H1 (cell line): Measurements from ENCODE around the gene KIF23. TPM values are rescaled to one million over a fixed set of nuclear protein-coding genes. Genes with fewer than 3 reads are reported as not detected.

Experiments used
- CTCF ChIA-PET: fragments of 300-600 bp; sonication (Branson Sonifier 250); formaldehyde crosslinking; loops from one replicate; lab custom pipeline; 2021; ENCODE audit not compliant: partially characterized antibody; lab: Charles Lee
- POLR2A ChIA-PET: fragments of 300-600 bp; sonication (Branson Sonifier 250); formaldehyde crosslinking; loops from one replicate; lab custom pipeline; 2021; ENCODE audit warnings: inconsistent platforms; ENCODE audit not compliant: partially characterized antibody; lab: Charles Lee
- DNase-seq, 2 experiments: peaks; one replicate each; pipeline versions ENCODE4 v3.0.0 to v3.0.0-alpha.2; 2010 to 2022; ENCODE audit warnings: low spot score in 2 of 2, low read depth in 1 of 2, mixed read lengths in 1 of 2
- FAIRE-seq: peaks from 2 replicates; lab custom pipeline; 2011; peaks lifted over from hg19 to GRCh38; lab: Jason Lieb, UNC
- H2AFZ ChIP-seq: 2 replicates; pipeline ENCODE4 v1.8.1; 2012; ENCODE audit warnings: low read length, inconsistent platforms
- H2AK5ac ChIP-seq: 2 replicates; pipeline ENCODE4 v1.6.1; 2013; ENCODE audit warnings: low read depth, low read length
- H2BK120ac ChIP-seq: replicated peaks from 2 replicates; pipeline ENCODE3; 2013; ENCODE audit warnings: low read depth, low read length, inconsistent platforms
- H2BK12ac ChIP-seq: 2 replicates; pipeline ENCODE4 v1.6.1; 2013; ENCODE audit warnings: low read depth, low read length
- H2BK15ac ChIP-seq: 2 replicates; pipeline ENCODE4 v1.6.1; 2013; ENCODE audit warnings: low read length
- H2BK20ac ChIP-seq: 2 replicates; pipeline ENCODE4 v1.6.1; 2013; ENCODE audit warnings: low read length
- H2BK5ac ChIP-seq: 2 replicates; pipeline ENCODE4 v1.6.1; 2013; ENCODE audit warnings: low read depth, low read length
- H3K14ac ChIP-seq: 2 replicates; pipeline ENCODE4 v1.6.1; 2013; ENCODE audit warnings: inconsistent platforms; ENCODE audit not compliant: insufficient read length
- H3K18ac ChIP-seq: 2 replicates; pipeline ENCODE4 v1.6.1; 2013; ENCODE audit warnings: low read length; ENCODE audit errors: extremely low read depth
- H3K23ac ChIP-seq: 2 replicates; pipeline ENCODE4 v1.6.1; 2013; ENCODE audit warnings: inconsistent platforms; ENCODE audit not compliant: insufficient read length
- H3K23me2 ChIP-seq: 2 replicates; pipeline ENCODE4 v1.6.1; 2013; ENCODE audit warnings: low read depth, low read length
- H3K27ac ChIP-seq: 2 replicates; pipeline ENCODE4 v1.6.1; 2011; ENCODE audit warnings: low read depth, low read length, inconsistent platforms
- H3K27me3 ChIP-seq, 4 experiments: replicated peaks in 1 of 4; 1 replicate in 1 of 4; 2 replicates in 3 of 4; pipeline versions ENCODE4 v1.6.1 to v1.8.1; 2011 to 2013; ENCODE audit warnings: low read length in 3 of 4, mild to moderate bottlenecking in 3 of 4, inconsistent platforms in 2 of 4, mixed read lengths in 2 of 4, moderate library complexity in 1 of 4; ENCODE audit not compliant: control insufficient read depth in 3 of 4, insufficient read depth in 3 of 4; ENCODE audit errors: extremely low read depth in 1 of 4
- H3K36me3 ChIP-seq, 4 experiments: 2 replicates each; pipeline versions ENCODE4 v1.6.1 to v1.8.1; 2011 to 2013; ENCODE audit warnings: mild to moderate bottlenecking in 4 of 4, low read length in 3 of 4, moderate library complexity in 2 of 4, control low read depth in 1 of 4, inconsistent platforms in 1 of 4; ENCODE audit not compliant: insufficient read depth in 4 of 4, control insufficient read depth in 2 of 4
- H3K4ac ChIP-seq: replicated peaks from 2 replicates; pipeline ENCODE3; 2013; ENCODE audit warnings: low read length, low read depth, mixed read lengths, inconsistent platforms; ENCODE audit not compliant: insufficient read length
- H3K4me1 ChIP-seq, 4 experiments: replicated peaks in 1 of 4; 1 replicate in 1 of 4; 2 replicates in 3 of 4; pipeline versions ENCODE4 v1.6.1 to v1.8.1; 2011 to 2013; ENCODE audit warnings: low read length in 3 of 4, inconsistent platforms in 2 of 4, mixed read lengths in 1 of 4; ENCODE audit not compliant: insufficient read depth in 4 of 4, control insufficient read depth in 3 of 4
- H3K4me2 ChIP-seq, 2 experiments: 2 replicates each; pipeline versions ENCODE4 v1.6.1 to v1.8.1; 2011 to 2013; ENCODE audit warnings: low read depth in 2 of 2, low read length in 2 of 2, control low read depth in 1 of 2, inconsistent platforms in 1 of 2, mild to moderate bottlenecking in 1 of 2; ENCODE audit not compliant: insufficient read depth in 1 of 2
- H3K4me3 ChIP-seq, 4 experiments: fragments of 200-600, 300-600 bp in 1 of 4; sonication (generic), shearing (Covaris generic), sonication (Bioruptor Twin) in 1 of 4; 2 replicates each; pipeline versions ENCODE4 v1.5.1 to v1.8.1; 2011 to 2016; ENCODE audit warnings: low read length in 4 of 4, low read depth in 3 of 4, control low read depth in 2 of 4, inconsistent platforms in 2 of 4, mild to moderate bottlenecking in 2 of 4, mixed read lengths in 1 of 4, moderate library complexity in 1 of 4; ENCODE audit not compliant: insufficient read depth in 2 of 4; ENCODE audit errors: extremely low read depth in 1 of 4
- H3K56ac ChIP-seq: replicated peaks from 2 replicates; pipeline ENCODE3; 2013; ENCODE audit warnings: low read depth, mild to moderate bottlenecking, mixed read lengths, low read length, inconsistent platforms; ENCODE audit not compliant: insufficient read length
- H3K79me1 ChIP-seq: 2 replicates; pipeline ENCODE4 v1.6.1; 2013; ENCODE audit warnings: low read depth, low read length, control low read depth
- H3K79me2 ChIP-seq, 2 experiments: 2 replicates each; pipeline versions ENCODE4 v1.6.1 to v1.8.1; 2012 to 2013; ENCODE audit warnings: low read length in 2 of 2, mild to moderate bottlenecking in 2 of 2, inconsistent platforms in 1 of 2; ENCODE audit not compliant: insufficient read depth in 2 of 2, control insufficient read depth in 1 of 2
- H3K9ac ChIP-seq, 4 experiments: replicated peaks in 1 of 4; 1 replicate in 1 of 4; 2 replicates in 3 of 4; pipeline versions ENCODE4 v1.6.1 to v1.8.1; 2011 to 2013; ENCODE audit warnings: low read depth in 3 of 4, low read length in 3 of 4, control low read depth in 2 of 4, mild to moderate bottlenecking in 2 of 4, moderate library complexity in 2 of 4, inconsistent platforms in 1 of 4; ENCODE audit errors: extremely low read depth in 1 of 4
- H3K9me3 ChIP-seq, 2 experiments: 2 replicates each; pipeline versions ENCODE4 v1.6.1 to v1.8.1; 2012 to 2013; ENCODE audit warnings: mild to moderate bottlenecking in 2 of 2, moderate library complexity in 2 of 2, control low read depth in 1 of 2, inconsistent platforms in 1 of 2, low read depth in 1 of 2, low read length in 1 of 2, mixed read lengths in 1 of 2; ENCODE audit not compliant: insufficient read depth in 2 of 2
- H4K20me1 ChIP-seq, 2 experiments: replicated peaks in 1 of 2; 2 replicates each; pipeline versions ENCODE3 to v1.8.1; 2011 to 2013; ENCODE audit warnings: inconsistent platforms in 2 of 2, low read length in 2 of 2, mild to moderate bottlenecking in 1 of 2; ENCODE audit not compliant: insufficient read depth in 2 of 2, control insufficient read depth in 1 of 2
- H4K5ac ChIP-seq: 2 replicates; pipeline ENCODE4 v1.6.1; 2013; ENCODE audit warnings: low read length, low read depth, mixed read lengths, inconsistent platforms; ENCODE audit not compliant: insufficient read length
- H4K8ac ChIP-seq: 2 replicates; pipeline ENCODE4 v1.8.0; 2013; ENCODE audit warnings: mild to moderate bottlenecking, moderate library complexity, low read length, inconsistent platforms; ENCODE audit not compliant: insufficient read depth; ENCODE audit errors: extremely low read depth
- H4K91ac ChIP-seq: replicated peaks from 2 replicates; pipeline ENCODE3; 2013; ENCODE audit warnings: low read length, mixed read lengths, inconsistent platforms; ENCODE audit not compliant: insufficient read length
- CBX5 ChIP-seq: fragments of 300-800, 300-1000 bp; sonication (generic); IDR thresholded peaks from 2 replicates; pipeline ENCODE4 v1.7.1; 2016; ENCODE audit warnings: antibody characterized with exemption, low read length, low read depth
- EZH2 ChIP-seq: fragments of 200-600 bp; sonication (generic); IDR thresholded peaks from 2 replicates; pipeline ENCODE4 v1.7.1; 2012; ENCODE audit warnings: low read depth, mild to moderate bottlenecking, moderate library complexity, low read length, inconsistent platforms; ENCODE audit not compliant: severe bottlenecking
- FOSL1 ChIP-seq: IDR thresholded peaks from 2 replicates; pipeline ENCODE4 v1.6.1; 2011; ENCODE audit warnings: mild to moderate bottlenecking, low read depth, low read length, moderate library complexity; ENCODE audit not compliant: insufficient read depth
- JUN ChIP-seq: IDR thresholded peaks from 2 replicates; pipeline ENCODE4 v1.6.1; 2011; ENCODE audit warnings: low read depth, mild to moderate bottlenecking, improper control_type of control experiment, low read length
- JUND ChIP-seq: IDR thresholded peaks from 2 replicates; pipeline ENCODE4 v1.6.1; 2011; ENCODE audit warnings: mild to moderate bottlenecking, improper control_type of control experiment, low read length
- KDM4A ChIP-seq: IDR thresholded peaks from one replicate; pipeline ENCODE4 v1.7.1; 2012; ENCODE audit warnings: low read depth, mild to moderate bottlenecking, moderate library complexity, low read length, inconsistent platforms; ENCODE audit not compliant: severe bottlenecking
- NANOG ChIP-seq: IDR thresholded peaks from 2 replicates; pipeline ENCODE4 v1.6.1; 2011; ENCODE audit warnings: low read length, low read depth, mild to moderate bottlenecking, inconsistent platforms; ENCODE audit not compliant: insufficient read depth, poor library complexity, severe bottlenecking
- PHF8 ChIP-seq: fragments of 200-600 bp; sonication (generic); conservative IDR thresholded peaks from 2 replicates; pipeline ENCODE4 v1.7.1; 2012; ENCODE audit warnings: low read depth, mild to moderate bottlenecking, inconsistent platforms, low read length, moderate library complexity
- SIRT6 ChIP-seq: IDR thresholded peaks from one replicate; pipeline ENCODE4 v1.7.1; 2012; ENCODE audit warnings: low read length, inconsistent platforms
- SIX5 ChIP-seq: IDR thresholded peaks from 2 replicates; pipeline ENCODE4 v1.6.1; 2011; ENCODE audit warnings: mild to moderate bottlenecking, low read depth, low read length
- TEAD4 ChIP-seq: IDR thresholded peaks from 2 replicates; pipeline ENCODE4 v1.6.1; 2012; ENCODE audit warnings: low read depth, low read length, inconsistent platforms, mixed read lengths
- YY1 ChIP-seq: IDR thresholded peaks from 2 replicates; pipeline ENCODE4 v1.6.1; 2011; ENCODE audit warnings: low read depth, mild to moderate bottlenecking, low read length
- WGBS, 2 experiments: shearing (Covaris generic) in 1 of 2; methylation state at CpG; one replicate each; pipeline versions ENCODE4 v1.1.6 to v1.1.7; 2013 to 2015; ENCODE audit warnings: low lambda C conversion rate in 2 of 2, mixed read lengths in 2 of 2, inconsistent platforms in 1 of 2, low coverage in 1 of 2, missing lambda C conversion rate in 1 of 2; ENCODE audit not compliant: insufficient replicate concordance in 2 of 2, insufficient coverage in 1 of 2, insufficient read length in 1 of 2; ENCODE audit errors: extremely low coverage in 1 of 2, missing lambda C conversion rate in 1 of 2; 5-methylcytosine and 5-hydroxymethylcytosine counted together
- polyA plus RNA-seq, 7 experiments: library from polyadenylated mRNA; depleted of rRNA in 3 of 7; stranded (reverse) in 5 of 7; unstranded in 2 of 7; fragments of >200 nt in 5 of 7; fragments of 200-250 nt in 2 of 7; gene quantifications; 1 replicate in 5 of 7; 2 replicates in 1 of 7; 4 replicates in 1 of 7; pipeline versions ENCODE4 v1.2.1 to v1.2.3, GENCODE V29; 2011 to 2013; ENCODE audit warnings: missing spikeins in 2 of 7, mixed read lengths in 2 of 7
- total RNA-seq: library from RNA; stranded (reverse); fragmentation: NEBNext Ultra II Directional; extraction: Animal tissue kit (Norgen Biotek cat#: 25700); gene quantifications from 2 replicates; pipeline ENCODE4 v1.2.1, GENCODE V29; 2021
- TF ChIP-seq, protein P1 (sequence below): IDR thresholded peaks from 2 replicates; pipeline ENCODE4 v1.6.1; 2012; ENCODE audit warnings: inconsistent platforms

The KIF23 gene
- total and polyA plus RNA-seq, 2 of the 8 experiments (the other 6 are each of a cell fraction or from before 2014, with no cell fraction given): 26.2 to 77.4 TPM

DNA sequence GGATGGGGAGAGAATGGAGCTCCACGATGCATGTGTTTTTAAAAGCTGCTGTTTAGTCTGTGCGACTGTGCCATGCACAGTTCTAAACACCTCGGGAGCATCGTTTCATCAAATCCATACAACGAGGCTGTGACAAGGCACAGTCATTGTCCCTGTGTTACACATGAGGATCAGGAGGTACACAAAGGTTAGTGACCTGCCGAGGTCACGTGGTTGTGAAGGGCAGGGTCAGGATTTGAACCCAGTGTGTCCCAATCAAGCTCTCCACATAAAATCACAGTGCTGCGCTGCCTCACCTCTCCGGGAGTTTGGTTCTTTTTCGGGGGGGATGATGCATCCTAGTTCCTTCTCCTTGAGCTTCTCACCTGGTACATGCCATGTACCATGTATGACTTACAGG is 18.7 kb upstream of the KIF23 start:
- no peak for TF ChIP-seq PHF8
- TF ChIP-seq SIRT6: no peak
- no peak for TF ChIP-seq SIX5
- no peak for TF ChIP-seq TEAD4
- TF ChIP-seq FOSL1: no peak
- no peak for TF ChIP-seq EZH2
- TF ChIP-seq JUN: no peak
- TF ChIP-seq, protein P1, sequence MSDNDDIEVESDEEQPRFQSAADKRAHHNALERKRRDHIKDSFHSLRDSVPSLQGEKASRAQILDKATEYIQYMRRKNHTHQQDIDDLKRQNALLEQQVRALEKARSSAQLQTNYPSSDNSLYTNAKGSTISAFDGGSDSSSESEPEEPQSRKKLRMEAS: no peak
- TF ChIP-seq CBX5: no peak
- TF ChIP-seq JUND: no peak
- no peak for TF ChIP-seq YY1
- TF ChIP-seq KDM4A: no peak
- TF ChIP-seq NANOG: no peak
- TF ChIP-seq, all 59 proteins: peak for 0
- WGBS, 2 experiments: 90% methylated on average over 10 of the region's 10 CpGs; no CpG with 5 or more reads in 1 of the 2 experiments
- CTCF ChIA-PET: interaction anchor here (0.5 to 6.1 kb wide), 23 partner anchors 10 to 354 kb away, joined by 3 to 43 read pairs (median 4); partner anchors contain the start of gene KIF23

More for the DNA sequence above, 18.7 kb upstream of the KIF23 start:
- Histone ChIP-seq H2AK5ac (no peak overlapping the region), H4K8ac (no peak overlapping the region), H3K4me3 (no peak overlapping the region), H3K56ac (no peak overlapping the region), H2BK12ac (no peak overlapping the region), H3K23ac (no peak overlapping the region), H3K79me2 (no peaks in the 10 kb centered on the region), H4K5ac (no peak overlapping the region), H3K79me1 (no peaks in the 10 kb centered on the region; the same call in 1 of the 2 replicates), H3K4ac (no peak overlapping the region), H4K20me1 (peaks cover 0 to 2% of the 10 kb centered on the region in 2 experiments), H3K27ac (no peak overlapping the region), H2AFZ (no peak overlapping the region), H3K4me1 (peaks cover 0 to 17% (median 7%) of the 10 kb centered on the region in 4 experiments; a peak in 5 of 7 replicates), H3K23me2 (no peaks in the 10 kb centered on the region), H3K36me3 (no peaks in the 10 kb centered on the region), H3K4me2 (no peak overlapping the region), H2BK20ac (no peak overlapping the region), H3K27me3 (no peaks in the 10 kb centered on the region), H3K9ac (no peak overlapping the region), H2BK120ac (no peak overlapping the region), H2BK15ac (no peak overlapping the region), H3K9me3 (no peaks in the 10 kb centered on the region), H2BK5ac (no peak overlapping the region), H3K14ac (no peak overlapping the region), H3K18ac (no peak overlapping the region), H4K91ac (no peak overlapping the region)
- POLR2A ChIA-PET: interaction anchor here (1.0 kb wide), 1 partner anchor 57 kb away, joined by 5 read pairs; the partner anchor contains the start of gene RPLP1
- FAIRE-seq (no peak), DNase-seq (peak in 1 of 2 experiments; percentile 28)
